Measurements from ENCODE around the gene IFI27L1. TPM values are rescaled to one million over a fixed set of nuclear protein-coding genes. Genes with fewer than 3 reads are reported as not detected.

Gene IFI27L1
- polyA plus RNA-seq, 2 donors, result 11.2 to 29.8 TPM

Other genes starting within 250 kb of the IFI27L1 start
- gene FAM181A, start 154.0 kb upstream of the IFI27L1 start, polyA plus RNA-seq, result not detected
- 1 to 10 TPM; 4.5 to 4.7 TPM for gene ASB2, start 104.7 kb upstream of the IFI27L1 start, polyA plus RNA-seq
- gene CCDC197, start 84.0 kb upstream of the IFI27L1 start, polyA plus RNA-seq, result not detected
- gene OTUB2, start 55.0 kb upstream of the IFI27L1 start, polyA plus RNA-seq, result 1 to 10 TPM; 2.3 to 3.9 TPM
- 10 to 100 TPM; 45.6 to 58.3 TPM for gene DDX24, start 108 bp upstream of the IFI27L1 start, polyA plus RNA-seq
- gene IFI27, start 29.4 kb downstream of the IFI27L1 start, polyA plus RNA-seq, result 100 to 1,000 TPM; 155 to 478 TPM
- gene IFI27L2, start 48.3 kb downstream of the IFI27L1 start, polyA plus RNA-seq, result 100 to 1,000 TPM in 1 of 2 donors, 10 to 100 TPM in 1; 51.4 to 112 TPM
- gene PPP4R4, start 93.0 kb downstream of the IFI27L1 start, polyA plus RNA-seq, result under 1 TPM; 0.08 to 0.09 TPM
- gene SERPINA10, start 212.0 kb downstream of the IFI27L1 start, polyA plus RNA-seq, result not detected
- gene SERPINA6, start 242.0 kb downstream of the IFI27L1 start, polyA plus RNA-seq, result under 1 TPM in 1 of 2 donors, not detected in 1; 0.04 TPM